GM18873 (cell line): ENCODE measurements around the gene NLRP13.
"Not testable (repeated sequence)": the region's sequence is repeated elsewhere in the genome, so short reads cannot be mapped to it uniquely, and the experiment has no call there.

Experiments used
- ATAC-seq: cut with Tn5 transposase; IDR thresholded peaks from one replicate; pipeline ENCODE4 v1.9.1; 2021; ENCODE audit warnings: mild to moderate bottlenecking, moderate library complexity, moderate number of reproducible peaks; ENCODE audit not compliant: unreplicated experiment, low FRiP score

The NLRP13 gene, protein sequence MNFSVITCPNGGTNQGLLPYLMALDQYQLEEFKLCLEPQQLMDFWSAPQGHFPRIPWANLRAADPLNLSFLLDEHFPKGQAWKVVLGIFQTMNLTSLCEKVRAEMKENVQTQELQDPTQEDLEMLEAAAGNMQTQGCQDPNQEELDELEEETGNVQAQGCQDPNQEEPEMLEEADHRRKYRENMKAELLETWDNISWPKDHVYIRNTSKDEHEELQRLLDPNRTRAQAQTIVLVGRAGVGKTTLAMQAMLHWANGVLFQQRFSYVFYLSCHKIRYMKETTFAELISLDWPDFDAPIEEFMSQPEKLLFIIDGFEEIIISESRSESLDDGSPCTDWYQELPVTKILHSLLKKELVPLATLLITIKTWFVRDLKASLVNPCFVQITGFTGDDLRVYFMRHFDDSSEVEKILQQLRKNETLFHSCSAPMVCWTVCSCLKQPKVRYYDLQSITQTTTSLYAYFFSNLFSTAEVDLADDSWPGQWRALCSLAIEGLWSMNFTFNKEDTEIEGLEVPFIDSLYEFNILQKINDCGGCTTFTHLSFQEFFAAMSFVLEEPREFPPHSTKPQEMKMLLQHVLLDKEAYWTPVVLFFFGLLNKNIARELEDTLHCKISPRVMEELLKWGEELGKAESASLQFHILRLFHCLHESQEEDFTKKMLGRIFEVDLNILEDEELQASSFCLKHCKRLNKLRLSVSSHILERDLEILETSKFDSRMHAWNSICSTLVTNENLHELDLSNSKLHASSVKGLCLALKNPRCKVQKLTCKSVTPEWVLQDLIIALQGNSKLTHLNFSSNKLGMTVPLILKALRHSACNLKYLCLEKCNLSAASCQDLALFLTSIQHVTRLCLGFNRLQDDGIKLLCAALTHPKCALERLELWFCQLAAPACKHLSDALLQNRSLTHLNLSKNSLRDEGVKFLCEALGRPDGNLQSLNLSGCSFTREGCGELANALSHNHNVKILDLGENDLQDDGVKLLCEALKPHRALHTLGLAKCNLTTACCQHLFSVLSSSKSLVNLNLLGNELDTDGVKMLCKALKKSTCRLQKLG

DNA sequence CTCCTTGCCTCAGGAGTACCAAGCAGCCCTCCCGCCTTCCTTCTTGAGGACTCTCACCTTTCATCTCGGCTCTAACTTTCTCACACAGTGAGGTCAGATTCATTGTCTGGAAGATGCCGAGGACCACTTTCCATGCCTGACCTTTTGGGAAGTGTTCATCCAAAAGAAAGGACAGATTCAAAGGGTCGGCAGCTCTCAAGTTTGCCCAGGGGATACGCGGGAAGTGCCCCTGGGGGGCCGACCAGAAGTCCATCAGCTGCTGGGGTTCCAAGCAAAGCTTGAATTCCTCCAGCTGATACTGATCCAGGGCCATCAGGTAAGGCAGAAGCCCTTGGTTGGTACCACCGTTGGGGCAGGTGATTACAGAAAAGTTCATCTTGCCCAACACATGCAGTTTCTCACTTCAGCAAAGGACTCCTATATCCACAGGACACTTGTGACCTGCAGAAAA, at the start of gene NLRP13:
Gene NLRP13, minus strand, starts transcription at position 401 of the 451 bp plus-strand sequence. Its CDS starts 25 bp downstream, at position 376.
- no peak for ATAC-seq

DNA sequence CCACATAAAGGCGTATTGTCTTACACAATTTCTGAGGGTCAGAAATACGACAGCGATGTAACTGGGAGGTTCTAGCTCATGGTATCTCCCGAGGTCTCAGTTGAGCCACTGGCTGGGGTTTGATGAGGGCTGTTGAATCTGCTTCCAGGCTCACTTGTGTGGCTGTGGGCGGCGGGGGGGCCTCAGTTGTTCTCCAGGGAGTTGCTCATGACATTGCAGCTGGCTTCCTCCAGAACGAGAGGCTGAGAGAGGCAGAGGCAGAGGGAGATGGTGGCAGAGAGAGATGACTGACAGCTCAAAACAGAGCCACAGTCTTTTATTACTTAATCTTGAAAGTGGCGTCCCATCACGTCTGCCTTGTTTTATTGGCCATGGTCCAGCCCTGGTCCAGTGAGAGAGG, 48.3 kb upstream of the NLRP13 start:
- ATAC-seq = no peak

DNA sequence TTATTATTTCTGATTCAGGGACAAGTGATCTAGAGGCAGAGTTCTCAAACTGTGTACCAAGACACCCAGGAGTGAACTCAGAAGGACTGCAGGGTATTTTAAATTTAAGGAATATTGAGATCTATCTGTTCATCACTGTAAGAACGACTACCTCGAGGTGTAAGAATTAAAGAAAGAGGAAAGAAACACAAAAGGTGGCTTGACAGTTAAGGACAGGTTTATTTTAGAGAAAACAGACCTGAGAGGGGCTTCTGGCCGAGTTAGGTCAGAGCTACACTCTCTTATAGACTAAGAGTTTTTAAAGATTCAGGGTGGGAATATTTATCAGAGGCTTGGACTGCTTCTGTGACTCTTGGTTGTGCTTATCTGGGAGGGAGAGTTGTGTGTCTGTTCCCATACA, 41.8 kb upstream of the NLRP13 start:
- no peak for ATAC-seq

DNA sequence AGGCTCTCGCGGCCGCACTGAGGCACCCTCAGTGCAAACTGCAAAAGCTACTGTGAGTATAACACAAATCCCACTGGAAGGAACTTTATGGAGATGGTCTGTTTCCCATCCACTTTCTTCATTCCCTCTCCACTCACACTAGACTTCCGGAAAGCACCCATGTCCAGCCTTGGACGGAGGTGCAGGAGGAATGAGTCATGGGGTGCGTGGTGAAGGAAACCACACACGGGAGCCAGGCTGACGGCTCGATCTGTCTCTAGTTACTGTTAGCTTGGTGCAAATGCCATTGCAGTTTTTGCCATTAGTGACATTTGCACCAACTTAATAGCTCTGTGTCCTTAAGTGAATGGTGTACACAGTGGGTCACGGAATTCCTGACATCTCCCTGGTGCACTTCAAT, 30.1 kb upstream of the NLRP13 start:
- ATAC-seq = no peak

DNA sequence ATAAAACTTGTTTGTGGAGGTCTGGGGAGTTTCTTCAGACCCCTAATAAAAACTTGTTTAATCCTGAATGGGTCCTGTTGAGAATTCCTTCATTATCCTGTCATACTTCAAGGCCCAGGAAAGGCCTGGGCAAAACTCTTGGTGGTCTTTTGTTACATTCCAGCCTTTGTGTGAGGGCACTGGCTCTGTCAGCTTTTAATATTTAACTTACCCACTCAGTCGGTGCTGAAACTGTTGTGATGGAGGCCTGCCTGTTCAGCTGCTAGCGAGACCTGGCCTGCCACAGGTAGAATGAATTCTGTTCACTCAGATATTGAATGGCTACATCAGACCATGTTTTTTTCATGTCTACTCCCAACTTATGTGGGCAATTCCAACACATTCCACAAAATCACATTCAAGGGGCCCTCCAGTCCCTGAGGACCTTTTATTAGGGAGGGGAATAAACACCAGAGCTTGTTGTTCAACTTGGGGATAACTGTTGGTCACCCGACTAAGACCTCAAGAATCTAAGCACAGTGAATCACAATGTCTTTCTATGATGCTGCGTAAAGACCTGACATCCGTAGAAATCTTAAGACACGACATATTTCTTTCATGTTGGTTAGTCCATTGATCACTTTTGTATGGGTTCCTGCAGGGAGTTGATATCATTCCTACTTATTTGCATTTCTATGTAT, 28.0 kb upstream of the NLRP13 start:
- ATAC-seq = no peak

DNA sequence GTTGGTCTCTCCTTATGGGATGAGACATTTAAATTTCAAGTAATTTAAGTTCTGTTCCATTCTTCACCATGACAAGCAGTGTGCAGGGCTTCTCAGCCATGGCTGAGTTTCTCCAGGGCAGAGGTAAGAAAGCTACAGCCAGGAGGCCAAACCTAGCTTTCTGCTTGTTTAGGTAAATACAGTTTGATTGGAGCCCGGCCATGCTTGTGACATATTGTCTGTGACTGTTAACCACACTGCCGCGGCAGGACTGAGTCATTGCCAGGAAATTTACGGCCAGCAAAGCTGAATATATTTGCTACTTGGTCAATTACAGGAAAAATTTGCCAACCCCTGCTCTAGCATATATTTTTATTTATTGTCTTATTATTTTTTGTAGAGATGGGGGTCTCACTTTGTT, 26.2 kb upstream of the NLRP13 start:
- no peak for ATAC-seq

DNA sequence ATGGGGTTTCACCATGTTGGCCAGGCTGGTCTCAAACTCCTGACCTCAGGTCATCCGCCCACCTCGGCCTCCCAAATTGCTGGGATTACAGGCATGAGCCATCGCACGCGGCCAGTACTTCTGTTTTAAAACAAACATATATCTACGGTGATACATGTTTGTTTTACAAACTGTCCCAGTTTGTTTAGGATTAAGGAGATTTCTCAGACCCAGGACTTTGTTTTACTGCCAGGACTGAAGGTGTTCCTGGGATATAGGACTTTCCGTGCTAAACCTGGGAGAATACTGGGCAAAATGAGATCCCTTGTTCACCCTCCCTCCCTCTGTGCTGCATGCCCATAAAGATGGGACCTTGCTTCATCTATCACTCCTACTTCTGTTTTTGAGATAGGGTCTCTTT, 24.3 kb upstream of the NLRP13 start:
- no peak for ATAC-seq

DNA sequence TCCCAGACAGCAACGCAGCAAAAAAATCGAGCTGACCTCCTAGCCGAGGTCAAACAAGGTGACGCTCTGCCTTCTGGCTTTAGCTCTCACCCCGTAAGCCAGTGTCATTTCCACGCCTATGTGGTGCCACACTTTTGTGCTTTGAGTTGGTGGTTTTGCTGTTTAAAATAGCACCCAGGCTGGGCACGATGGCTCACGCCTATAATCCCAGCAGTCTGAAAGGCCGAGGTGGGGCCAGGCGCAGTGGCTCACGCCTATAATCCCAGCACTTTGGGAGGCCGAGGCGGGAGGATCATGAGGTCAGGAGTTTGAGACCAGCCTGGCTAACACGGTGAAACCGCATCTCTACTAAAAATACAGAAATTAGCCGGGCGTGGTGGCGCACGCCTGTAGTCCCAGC, 18.4 kb upstream of the NLRP13 start:
- ATAC-seq = not testable (repeated sequence)

DNA sequence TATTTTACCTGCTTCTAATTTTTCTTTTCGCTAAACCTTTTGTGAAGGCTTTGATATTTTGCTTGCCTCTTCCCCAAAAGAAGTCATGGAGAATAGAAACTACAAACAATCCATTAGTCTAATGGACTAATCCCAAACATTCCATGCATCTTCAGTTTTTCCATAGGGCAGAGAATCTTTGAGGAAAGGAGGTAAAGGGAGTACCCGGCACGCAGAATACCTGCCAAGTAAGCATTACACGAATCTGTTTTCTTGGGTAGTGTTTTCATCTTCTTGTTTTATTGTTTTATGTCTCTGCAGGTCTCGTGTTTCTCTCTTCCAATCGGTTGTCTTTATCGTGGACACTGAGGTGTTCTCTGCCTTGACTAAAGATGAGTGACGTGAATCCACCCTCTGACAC, 15.4 kb upstream of the NLRP13 start, which contains the start of gene NLRP8:
Gene NLRP8, plus strand, starts transcription at position 301 of the 400 bp plus-strand sequence.
- no peak for ATAC-seq

DNA sequence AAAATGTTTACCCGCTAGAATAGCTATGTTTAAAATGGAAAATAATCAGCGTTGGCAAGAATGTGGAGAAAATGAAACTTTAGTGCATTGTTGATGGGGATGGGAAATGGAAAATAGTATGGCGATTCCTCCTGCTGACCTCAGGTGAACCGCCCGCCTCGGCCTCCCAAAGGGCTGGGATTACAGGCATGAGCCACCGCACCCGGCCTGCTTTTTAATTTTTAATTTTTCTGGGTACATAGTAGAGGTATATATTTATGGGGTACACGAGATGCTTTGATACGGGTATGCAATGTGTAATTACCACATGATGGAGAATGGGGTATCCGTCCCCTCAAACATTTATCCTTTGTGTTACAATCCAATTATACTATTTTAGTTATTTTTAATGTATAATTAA, 8.2 kb upstream of the NLRP13 start:
- ATAC-seq = no peak

DNA sequence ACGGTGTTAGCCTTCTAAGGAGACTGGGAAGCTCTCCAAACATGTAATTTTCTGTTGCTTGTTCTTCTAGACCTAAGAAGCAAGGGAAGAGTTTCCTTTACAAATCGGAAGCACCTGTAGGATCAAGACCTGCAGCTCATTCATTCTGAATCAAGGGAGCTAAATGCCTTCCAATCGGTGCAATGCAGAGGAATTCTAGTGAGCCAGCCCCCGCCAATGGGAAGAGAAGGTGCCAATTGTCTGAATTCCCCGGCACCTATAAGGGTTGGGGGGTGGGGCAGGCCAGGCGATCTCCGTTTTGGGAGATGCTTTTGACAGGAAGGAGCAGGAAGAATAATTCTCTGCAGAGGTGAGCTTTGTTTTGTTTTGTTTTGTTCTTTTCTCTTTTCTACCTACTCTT, 7.1 kb upstream of the NLRP13 start:
- ATAC-seq = no peak

DNA sequence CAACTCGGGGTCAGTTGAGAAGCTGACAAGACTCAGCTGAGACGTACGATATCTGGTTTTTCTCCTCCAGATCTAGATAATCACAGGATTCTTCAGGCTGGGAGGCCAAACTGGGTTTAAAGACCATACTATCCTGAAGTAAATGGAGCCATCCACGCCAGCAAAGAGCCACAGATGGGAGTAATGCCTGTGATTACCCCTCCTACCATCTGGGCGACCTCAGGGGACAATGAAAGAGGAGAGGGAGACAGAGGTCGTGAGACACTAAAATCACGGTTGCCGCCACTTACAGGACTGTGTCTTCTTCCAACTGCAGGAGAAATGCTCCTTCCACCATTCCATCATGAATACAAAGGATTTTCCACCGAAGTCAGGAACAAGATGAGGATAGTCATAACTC, 3.1 kb upstream of the NLRP13 start:
- no peak for ATAC-seq

DNA sequence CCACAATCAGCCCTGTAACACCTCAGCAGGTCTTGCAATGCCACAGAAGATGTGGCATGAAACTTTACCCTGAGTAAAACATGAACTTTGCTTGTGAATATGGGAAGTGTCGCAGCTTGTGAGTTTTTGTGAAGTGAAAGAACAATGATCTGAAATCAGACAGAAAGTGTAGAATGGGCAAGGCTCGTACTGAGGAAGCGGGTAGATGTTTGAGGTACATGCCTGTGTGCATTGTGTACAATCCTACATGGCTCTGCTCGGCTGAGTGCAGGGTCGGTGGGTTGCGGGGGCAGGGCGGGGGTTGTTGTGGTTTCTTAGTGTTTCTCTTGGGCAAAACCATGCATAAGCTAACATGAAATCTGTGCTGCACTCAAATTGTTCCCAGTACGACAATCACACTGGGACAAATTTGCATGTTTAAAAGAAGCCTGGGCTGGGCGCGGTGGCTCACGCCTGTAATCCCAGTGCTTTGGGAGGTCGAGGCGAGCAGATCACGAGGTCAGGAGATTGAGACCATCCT, 1.1 kb downstream of the NLRP13 start:
- ATAC-seq = no peak

DNA sequence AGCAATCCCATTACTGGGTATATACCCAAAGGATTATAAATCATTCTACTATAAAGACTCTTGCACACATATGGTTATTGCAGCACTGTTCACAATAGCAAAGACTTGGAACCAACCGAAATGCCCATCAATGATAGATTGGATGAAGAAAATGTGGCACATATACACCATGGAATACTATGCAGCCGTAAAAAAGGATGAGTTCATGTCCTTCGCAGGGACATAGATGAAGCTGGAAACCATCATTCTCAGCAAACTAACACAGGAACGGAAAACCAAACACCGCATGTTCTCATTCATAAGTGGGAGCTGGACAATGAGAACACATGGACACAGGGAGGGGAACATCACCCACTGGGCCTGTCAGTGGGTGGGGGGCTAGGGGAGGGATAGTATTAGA, 2.9 kb downstream of the NLRP13 start:
- not testable (repeated sequence) for ATAC-seq

DNA sequence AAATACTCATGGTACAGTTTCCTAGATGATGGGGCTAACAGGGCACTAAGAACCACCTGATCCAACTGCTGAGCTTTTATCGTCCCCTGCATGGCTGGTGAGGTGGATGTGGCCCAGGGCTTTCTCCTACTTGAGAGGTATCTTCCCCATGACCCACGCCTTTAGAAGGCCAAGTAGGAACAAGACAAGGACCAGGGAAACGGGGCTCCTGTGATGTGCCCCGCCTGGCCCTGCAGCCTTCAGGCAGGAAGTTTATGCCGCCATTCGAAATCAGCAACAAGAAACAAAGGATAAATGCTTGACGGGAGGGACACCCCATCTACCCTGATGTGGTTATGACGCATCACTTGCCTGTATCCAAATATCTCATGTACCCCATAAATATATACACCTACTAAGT, 4.1 kb downstream of the NLRP13 start:
- no peak for ATAC-seq

DNA sequence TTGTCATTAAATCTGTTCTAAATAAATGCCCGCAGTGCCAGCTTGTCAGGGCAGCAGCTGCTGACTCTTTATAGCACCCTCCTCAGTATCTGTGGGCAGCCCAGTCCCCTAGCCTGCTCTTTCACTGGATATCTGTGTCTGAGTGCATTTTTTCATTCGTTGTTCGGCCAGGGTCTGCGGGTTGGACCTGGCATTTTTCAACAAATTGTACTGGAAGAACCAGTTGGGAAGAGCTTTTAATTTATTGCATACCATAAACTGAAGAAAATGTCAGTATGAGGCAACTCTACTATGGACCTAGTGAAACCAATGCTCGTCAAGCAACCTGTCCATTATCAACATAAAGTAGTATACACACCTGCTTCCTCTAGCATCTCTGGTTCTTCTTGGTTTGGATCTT, 8.6 kb downstream of the NLRP13 start:
- no peak for ATAC-seq

DNA sequence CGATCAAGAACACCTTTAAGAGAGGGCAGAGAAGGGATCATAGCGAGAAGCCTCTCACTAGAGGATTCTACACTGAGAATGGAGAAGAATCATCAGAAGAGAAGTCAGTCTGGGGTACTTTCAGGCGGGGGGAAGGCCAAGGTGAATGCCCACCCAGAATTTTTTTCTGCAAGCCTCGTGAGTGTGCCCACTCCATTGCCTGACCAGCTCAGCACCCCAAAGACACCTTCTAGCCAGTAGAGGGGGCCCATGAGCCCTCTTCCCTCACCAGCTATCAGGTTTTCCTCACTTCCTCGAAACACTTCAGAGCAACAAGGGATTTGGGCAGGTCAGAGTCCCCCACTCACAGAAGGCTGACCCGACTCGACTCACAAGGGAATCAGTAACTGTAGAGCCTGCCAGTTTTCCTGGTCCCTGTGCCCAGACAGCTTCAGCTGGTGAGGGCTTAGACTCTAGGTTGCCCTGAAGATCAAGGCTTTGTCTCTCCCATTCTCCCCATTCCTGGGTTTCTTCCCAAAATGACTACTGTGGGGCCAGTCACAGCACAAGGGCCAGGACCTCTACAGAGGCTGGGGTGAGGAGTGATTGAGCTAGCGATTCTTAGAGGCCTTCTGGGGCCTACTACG, 18.4 kb downstream of the NLRP13 start:
- no peak for ATAC-seq

DNA sequence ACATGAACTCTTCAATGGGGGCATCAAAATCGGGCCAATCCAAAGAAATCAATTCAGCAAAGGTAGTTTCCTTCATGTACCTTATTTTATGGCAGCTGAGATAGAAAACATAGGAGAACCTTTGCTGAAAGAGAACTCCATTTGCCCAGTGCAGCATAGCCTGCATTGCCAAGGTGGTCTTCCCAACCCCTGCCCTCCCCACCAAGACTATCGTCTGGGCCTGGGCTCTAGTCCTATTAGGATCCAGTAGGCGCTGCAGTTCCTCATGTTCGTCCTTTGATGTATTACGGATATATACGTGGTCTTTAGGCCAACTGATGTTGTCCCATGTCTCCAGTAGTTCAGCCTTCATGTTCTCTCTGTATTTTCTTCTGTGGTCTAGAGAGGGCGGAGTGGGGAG, 19.2 kb downstream of the NLRP13 start:
- no peak for ATAC-seq

DNA sequence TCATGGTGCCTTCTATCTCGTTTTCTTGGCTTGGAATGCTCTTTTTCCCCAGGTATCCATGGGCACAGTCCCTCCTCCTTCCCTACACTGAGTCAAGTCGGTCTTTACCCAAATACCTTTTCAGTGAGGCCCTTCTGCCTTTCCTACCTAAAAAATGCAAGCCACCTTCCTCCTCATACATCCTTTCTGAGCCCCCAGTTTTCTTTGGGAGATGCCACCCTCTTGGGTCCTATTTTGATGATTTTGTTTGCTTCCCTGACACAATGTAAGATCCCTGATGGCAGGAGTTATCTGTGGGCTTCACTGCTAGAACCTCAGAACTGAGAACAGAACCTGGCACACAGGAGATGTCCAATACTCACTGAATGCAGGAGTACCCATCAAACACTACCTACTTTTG, 22.3 kb downstream of the NLRP13 start:
- no peak for ATAC-seq

DNA sequence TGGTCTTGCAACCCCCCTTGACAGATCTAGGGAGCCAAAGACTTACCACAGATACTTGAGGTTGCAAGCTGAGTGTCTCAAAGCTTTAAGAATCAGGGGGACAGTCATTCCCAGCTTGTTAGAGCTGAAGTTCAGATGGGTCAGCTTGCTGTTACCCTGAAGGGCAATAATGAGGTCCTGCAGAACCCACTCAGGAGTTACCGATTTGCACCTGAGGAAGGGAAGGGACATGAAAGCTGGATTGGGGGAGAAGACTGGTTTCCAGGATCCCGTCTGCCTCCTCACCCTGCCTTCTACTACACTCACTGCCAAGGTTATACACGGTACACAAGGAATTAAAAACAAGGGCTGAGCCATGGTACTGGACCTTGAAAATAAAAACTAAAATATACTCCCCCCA, 24.4 kb downstream of the NLRP13 start:
- no peak for ATAC-seq
